Gastrocnemius medialis (tissue), 4 donors: ENCODE results near the gene NUDCD3. TPM values are rescaled to one million over a fixed set of nuclear protein-coding genes. Genes with fewer than 3 reads are reported as not detected.

ENCODE experiments used
- ATAC-seq, 2 donors: fragments of 150-250 bp; one replicate each; pipeline ENCODE4 v1.9.1; 2016
- DNase-seq, 2 donors: peaks; one replicate each; pipeline ENCODE4 v3.0.0-alpha.2; 2019
- H3K27ac ChIP-seq, 4 donors: fragments of 200-600 bp; sonication (generic); 1 replicate in 1 of 4; 2 replicates in 3 of 4; pipeline ENCODE4 v1.5.1; 2016 to 2018; ENCODE audit warnings: mild to moderate bottlenecking in 2 of 4, moderate library complexity in 1 of 4
- H3K27me3 ChIP-seq, 3 donors: fragments of 200-600 bp; sonication (generic) in 2 of 3; 1 replicate in 1 of 3; 2 replicates in 2 of 3; pipeline versions ENCODE4 v1.5.1 to v1.6.0; 2016 to 2019; ENCODE audit warnings: mild to moderate bottlenecking in 1 of 3, moderate library complexity in 1 of 3
- H3K36me3 ChIP-seq, 2 donors: fragments of 200-600 bp; sonication (generic) in 1 of 2; one replicate each; pipeline ENCODE4 v1.5.1; 2017 to 2018
- H3K4me1 ChIP-seq, 2 donors: fragments of 200-600 bp; sonication (generic) in 1 of 2; one replicate each; pipeline ENCODE4 v1.5.1; 2016 to 2017; ENCODE audit warnings: mild to moderate bottlenecking in 2 of 2
- H3K4me3 ChIP-seq, 4 donors: fragments of 200-600 bp; sonication (generic) in 3 of 4; 1 replicate in 1 of 4; 2 replicates in 3 of 4; pipeline ENCODE4 v1.5.1; 2016 to 2019; ENCODE audit warnings: mild to moderate bottlenecking in 2 of 4
- H3K9me3 ChIP-seq, 3 donors: fragments of 200-600 bp; sonication (generic) in 2 of 3; 1 replicate in 1 of 3; 2 replicates in 2 of 3; pipeline ENCODE4 v1.5.1; 2016 to 2019
- POLR2A ChIP-seq, 2 donors: fragments of 450-650 bp; IDR thresholded peaks; one replicate each; pipeline ENCODE4 v1.6.1; 2017; ENCODE audit warnings: antibody characterized with exemption in 2 of 2, mild to moderate bottlenecking in 2 of 2, moderate library complexity in 2 of 2
- in situ Hi-C, 4 donors: fragments of 200-750 bp; cut with MboI; loops; one replicate each; pipeline versions ENCODE4 v1.15.0 to v1.8.0; 2017; ENCODE audit warnings: low sequenced_read_pairs in 4 of 4
- intact Hi-C: fragments of 100-400 bp; cut with DNase I; formaldehyde crosslinking; loops from one replicate; pipeline ENCODE4 v1.15.1; 2023; ENCODE audit warnings: low total_unique reads
- total RNA-seq, 4 donors: library from RNA; depleted of rRNA; stranded (reverse); fragments of >200 nt; gene quantifications; one replicate each; pipeline versions ENCODE4 v1.1.0 to v1.2.3, GENCODE V29; 2016
- TF ChIP-seq, protein P1 (sequence below), 5 experiments: fragments of 450-650 bp in 3 of 5; fragments of 200-600 bp in 2 of 5; sonication (generic) in 2 of 5; IDR thresholded peaks in 4 of 5; conservative IDR thresholded peaks in 1 of 5; 1 replicate in 4 of 5; 2 replicates in 1 of 5; pipeline ENCODE4 v1.5.1; 2016 to 2019; ENCODE audit warnings: antibody characterized with exemption in 5 of 5, mild to moderate bottlenecking in 3 of 5, moderate library complexity in 3 of 5

The NUDCD3 gene
- total RNA-seq, 4 donors from 2014 or later: 76.2 to 93.4 (median 77.0) TPM

DNA sequence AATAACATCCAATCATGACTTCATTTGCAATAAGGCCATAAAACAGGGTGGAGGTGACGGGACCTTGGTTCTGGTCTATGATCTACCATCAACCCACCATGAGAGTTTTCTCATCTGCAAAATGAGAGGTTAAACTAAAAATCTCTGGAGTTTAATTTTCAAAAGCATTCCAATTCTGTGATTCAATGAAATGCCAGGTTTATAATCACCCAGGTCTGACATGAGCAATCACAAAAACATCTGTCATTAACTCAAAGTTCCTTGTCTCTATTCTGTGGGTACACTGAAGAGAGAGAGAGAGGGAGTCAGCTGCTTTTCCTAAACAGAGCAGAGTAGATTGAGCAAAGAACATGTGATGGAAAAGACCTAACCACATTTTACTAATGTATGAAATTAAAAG, 75.4 kb downstream of the NUDCD3 start:
- ATAC-seq (no peak), DNase-seq (no peak)
- Histone ChIP-seq H3K27me3 (no peaks in the 10 kb centered on the region), H3K4me3 (no peak overlapping the region), H3K27ac (no peak overlapping the region), H3K9me3 (no peaks in the 10 kb centered on the region), H3K4me1 (peaks cover 0 to 4% of the 10 kb centered on the region in 2 donors), H3K36me3 (no peaks in the 10 kb centered on the region)
- in situ Hi-C loops (no loop called here), intact Hi-C loops (no loop called here)
- TF ChIP-seq, protein P1, sequence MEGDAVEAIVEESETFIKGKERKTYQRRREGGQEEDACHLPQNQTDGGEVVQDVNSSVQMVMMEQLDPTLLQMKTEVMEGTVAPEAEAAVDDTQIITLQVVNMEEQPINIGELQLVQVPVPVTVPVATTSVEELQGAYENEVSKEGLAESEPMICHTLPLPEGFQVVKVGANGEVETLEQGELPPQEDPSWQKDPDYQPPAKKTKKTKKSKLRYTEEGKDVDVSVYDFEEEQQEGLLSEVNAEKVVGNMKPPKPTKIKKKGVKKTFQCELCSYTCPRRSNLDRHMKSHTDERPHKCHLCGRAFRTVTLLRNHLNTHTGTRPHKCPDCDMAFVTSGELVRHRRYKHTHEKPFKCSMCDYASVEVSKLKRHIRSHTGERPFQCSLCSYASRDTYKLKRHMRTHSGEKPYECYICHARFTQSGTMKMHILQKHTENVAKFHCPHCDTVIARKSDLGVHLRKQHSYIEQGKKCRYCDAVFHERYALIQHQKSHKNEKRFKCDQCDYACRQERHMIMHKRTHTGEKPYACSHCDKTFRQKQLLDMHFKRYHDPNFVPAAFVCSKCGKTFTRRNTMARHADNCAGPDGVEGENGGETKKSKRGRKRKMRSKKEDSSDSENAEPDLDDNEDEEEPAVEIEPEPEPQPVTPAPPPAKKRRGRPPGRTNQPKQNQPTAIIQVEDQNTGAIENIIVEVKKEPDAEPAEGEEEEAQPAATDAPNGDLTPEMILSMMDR (IDR thresholded peaks at IDR 0.05 in 4 of 5, conservative IDR thresholded peaks at IDR 0.05 in 1 of 5): no peak
- TF ChIP-seq POLR2A (IDR thresholded peaks at IDR 0.05): no peak

DNA sequence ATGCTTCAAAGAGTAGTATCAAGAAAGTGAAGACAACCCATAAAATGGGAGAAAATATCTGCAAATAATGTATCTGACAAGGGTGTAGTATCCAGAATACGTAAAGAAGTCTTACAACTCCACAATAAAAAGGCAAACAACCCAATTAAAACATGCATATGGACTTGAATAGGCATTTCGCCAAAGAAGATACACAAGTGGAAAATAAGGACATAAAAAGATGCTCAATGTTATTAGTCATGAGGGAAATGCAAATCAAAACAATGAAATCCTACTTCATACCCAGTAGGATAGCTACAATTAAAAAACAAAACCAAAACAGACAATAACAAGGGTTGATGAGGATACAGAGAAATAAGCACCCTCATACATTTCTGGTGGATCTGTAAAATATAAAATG, 79.2 kb downstream of the NUDCD3 start:
- Histone ChIP-seq H3K27ac (no peak overlapping the region), H3K4me1 (no peaks in the 10 kb centered on the region), H3K9me3 (no peaks in the 10 kb centered on the region), H3K27me3 (no peaks in the 10 kb centered on the region), H3K4me3 (no peak overlapping the region), H3K36me3 (no peaks in the 10 kb centered on the region)
- intact Hi-C loops: no loop called here
- ATAC-seq: no peak
- in situ Hi-C loops: no loop called here
- no peak for TF ChIP-seq POLR2A (IDR thresholded peaks at IDR 0.05)
- TF ChIP-seq, protein P1 (IDR thresholded peaks at IDR 0.05 in 4 of 5, conservative IDR thresholded peaks at IDR 0.05 in 1 of 5): no peak
- no peak for DNase-seq

GRCh38 chr7:44408596-44408995, 81.9 kb downstream of the NUDCD3 start:
- TF ChIP-seq, protein P1 (IDR thresholded peaks at IDR 0.05 in 4 of 5, conservative IDR thresholded peaks at IDR 0.05 in 1 of 5): no peak
- no peak for DNase-seq
- no peaks in the 10 kb centered on the region for H3K36me3 ChIP-seq
- intact Hi-C loops: no loop called here
- no peaks in the 10 kb centered on the region for H3K27me3 ChIP-seq
- no peak overlapping the region for H3K4me3 ChIP-seq
- ATAC-seq: no peak
- peaks cover 0 to 17% of the 10 kb centered on the region in 2 donors for H3K4me1 ChIP-seq
- no peak overlapping the region for H3K27ac ChIP-seq
- H3K9me3 ChIP-seq: no peaks in the 10 kb centered on the region
- in situ Hi-C loops: no loop called here

- Histone ChIP-seq H3K36me3 (peaks cover 0 to 5% of the 10 kb centered on the region in 2 donors), H3K4me1 (peaks cover 21 to 38% of the 10 kb centered on the region in 2 donors), H3K27ac (peak overlapping the region in 3 of 4 donors; percentile 15 to 57 (median 18)), H3K27me3 (no peaks in the 10 kb centered on the region), H3K9me3 (no peaks in the 10 kb centered on the region), H3K4me3 (no peak overlapping the region)
- DNase-seq (no peak), ATAC-seq (peak; percentile 59 to 86)
- intact Hi-C loops: no loop called here
- in situ Hi-C loops: no loop called here
- no peak for TF ChIP-seq POLR2A (IDR thresholded peaks at IDR 0.05)
- TF ChIP-seq, protein P1 (IDR thresholded peaks at IDR 0.05 in 4 of 5, conservative IDR thresholded peaks at IDR 0.05 in 1 of 5): no peak
Measured at GRCh38 chr7:44403775-44404174, 86.7 kb downstream of the NUDCD3 start.

- H3K4me1 ChIP-seq: peaks cover 25 to 43% of the 10 kb centered on the region in 2 donors
- in situ Hi-C loops: no loop called here
- H3K9me3 ChIP-seq: no peaks in the 10 kb centered on the region
- H3K27me3 ChIP-seq: no peaks in the 10 kb centered on the region
- intact Hi-C loops: no loop called here
- H3K4me3 ChIP-seq: no peak overlapping the region
- TF ChIP-seq, protein P1 (IDR thresholded peaks at IDR 0.05 in 4 of 5, conservative IDR thresholded peaks at IDR 0.05 in 1 of 5): no peak
- no peak for TF ChIP-seq POLR2A (IDR thresholded peaks at IDR 0.05)
- no peak for DNase-seq
- ATAC-seq: no peak
- peak overlapping the region in 2 of 4 donors; percentile 18 to 57 for H3K27ac ChIP-seq
- peaks cover 0 to 5% of the 10 kb centered on the region in 2 donors for H3K36me3 ChIP-seq
Measured at GRCh38 chr7:44403176-44403759, 87.2 kb downstream of the NUDCD3 start.
